Panc1 (cell line): Measurements from ENCODE around the gene OSBPL10. TPM values are rescaled to one million over a fixed set of nuclear protein-coding genes. Genes with fewer than 3 reads are reported as not detected.

Experiments used
- ATAC-seq: fragments of 200-7000 bp; cut with Tn5 transposase; 2 replicates; pipeline ENCODE4 v1.9.1; 2020; ENCODE audit warnings: mild to moderate bottlenecking, moderate library complexity
- BruUV-seq: library from RNA; stranded (reverse); fragments of 400-500 nt; replicated peaks from 2 replicates; lab custom pipeline; 2021; lab: Mats Ljungman, UMichigan
- CTCF ChIA-PET: fragments of 300-600 bp; sonication (Branson Sonifier 250); formaldehyde crosslinking; loops from one replicate; lab custom pipeline; 2022; ENCODE audit warnings: antibody characterized with exemption; lab: Charles Lee
- POLR2A ChIA-PET: fragments of 300-600 bp; sonication (Branson Sonifier 250); formaldehyde crosslinking; loops from one replicate; lab custom pipeline; 2022; ENCODE audit warnings: antibody characterized with exemption; lab: Charles Lee
- DNase-seq: peaks from one replicate; pipeline ENCODE4 v3.0.0-alpha.2; 2010; ENCODE audit warnings: low read depth, low spot score
- H3K27ac ChIP-seq: 2 replicates; pipeline ENCODE4 v1.5.1; 2011; ENCODE audit warnings: mild to moderate bottlenecking, low read length, inconsistent platforms
- H3K27me3 ChIP-seq: fragments of 200-500 bp; sonication (Bioruptor generic); 2 replicates; pipeline ENCODE4 v1.6.0; 2014; ENCODE audit warnings: low read length, inconsistent platforms; ENCODE audit not compliant: control insufficient read depth, insufficient read depth
- H3K36me3 ChIP-seq: fragments of 200-500 bp; sonication (Bioruptor generic); 2 replicates; pipeline ENCODE4 v1.5.1; 2014; ENCODE audit warnings: inconsistent platforms, mild to moderate bottlenecking, low read length, moderate library complexity; ENCODE audit not compliant: control insufficient read depth, insufficient read depth
- H3K4me1 ChIP-seq: 2 replicates; pipeline ENCODE4 v1.5.1; 2011; ENCODE audit warnings: inconsistent platforms, mild to moderate bottlenecking, low read length, moderate library complexity; ENCODE audit not compliant: control insufficient read depth, insufficient read depth
- H3K4me3 ChIP-seq, 2 experiments: 2 replicates each; pipeline ENCODE4 v1.5.1; 2011 to 2012; ENCODE audit warnings: low read depth in 2 of 2, low read length in 2 of 2, mild to moderate bottlenecking in 2 of 2, inconsistent platforms in 1 of 2, moderate library complexity in 1 of 2
- H3K9me3 ChIP-seq: fragments of 200-500 bp; sonication (Bioruptor generic); 2 replicates; pipeline ENCODE4 v1.5.1; 2014; ENCODE audit warnings: low read depth, mild to moderate bottlenecking, inconsistent platforms, low read length, moderate library complexity; ENCODE audit not compliant: control insufficient read depth, insufficient read depth
- CTCF ChIP-seq: fragments of 450-650 bp; IDR thresholded peaks from 2 replicates; pipeline ENCODE4 v1.5.1; 2017; ENCODE audit warnings: mild to moderate bottlenecking
- POLR2AphosphoS5 ChIP-seq: IDR thresholded peaks from 2 replicates; pipeline ENCODE4 v1.6.1; 2012; ENCODE audit warnings: mild to moderate bottlenecking, low read depth, low read length, moderate library complexity
- SIN3A ChIP-seq: IDR thresholded peaks from 2 replicates; pipeline ENCODE4 v1.6.1; 2012; ENCODE audit warnings: low read depth, mild to moderate bottlenecking, low read length, moderate library complexity, borderline replicate concordance; ENCODE audit not compliant: insufficient read depth
- TCF7L2 ChIP-seq: IDR thresholded peaks from 2 replicates; pipeline ENCODE4 v1.6.1; 2011; ENCODE audit warnings: mild to moderate bottlenecking, low read depth, low read length, inconsistent platforms
- in situ Hi-C: cut with HindIII; loops from 2 replicates; pipeline ENCODE4 v1.10.0; 2016; ENCODE audit warnings: low sequenced_read_pairs, low pct_unique_long_range_greater_than_20kb
- intact Hi-C: fragments of 100-400 bp; cut with micrococcal nuclease; formaldehyde crosslinking; loops from one replicate; pipeline ENCODE4 v1.10.0; 2022; ENCODE audit not compliant: unreplicated experiment
- total RNA-seq: library from RNA; stranded (reverse); gene quantifications from one replicate; pipeline ENCODE4 v1.2.1, GENCODE V29; 2021; ENCODE audit not compliant: unreplicated experiment
- TF ChIP-seq, protein P1 (sequence below), 2 experiments: IDR thresholded peaks; 2 replicates each; pipeline ENCODE4 v1.6.1; 2011 to 2012; ENCODE audit warnings: low read depth in 2 of 2, control low read depth in 1 of 2, low read length in 1 of 2, mild to moderate bottlenecking in 1 of 2, moderate library complexity in 1 of 2; ENCODE audit not compliant: insufficient read depth in 1 of 2

Gene OSBPL10
- total RNA-seq, 1 experiment from 2014 or later = 88.1 TPM

DNA sequence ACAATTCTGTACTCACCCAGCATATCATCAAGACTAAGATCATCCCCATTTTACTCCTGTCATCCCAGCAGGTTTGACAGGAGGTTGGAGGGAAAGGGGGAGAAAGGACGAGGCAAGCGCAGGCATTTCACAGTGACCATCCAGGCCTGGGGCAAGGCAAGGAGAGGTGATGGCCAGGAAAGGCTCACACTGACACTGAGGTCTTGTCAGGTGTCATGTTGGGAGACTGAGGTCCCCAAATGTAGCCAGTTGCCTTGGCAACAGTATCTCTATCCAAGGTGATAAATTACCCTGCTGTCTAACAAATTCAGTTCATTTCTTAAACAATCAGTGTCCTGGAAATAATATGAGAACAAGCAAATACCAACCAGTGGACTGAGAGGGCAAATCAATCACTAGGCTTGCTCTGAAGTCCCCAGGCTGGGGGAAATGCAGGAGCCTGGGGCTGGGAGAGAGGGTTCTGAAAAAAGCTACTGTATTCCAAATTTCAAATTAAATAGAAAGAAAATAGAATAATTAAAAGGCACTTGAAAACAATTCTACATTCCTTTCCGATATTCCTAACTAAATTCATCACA, 172.8 kb downstream of the OSBPL10 start:
- Histone ChIP-seq H3K9me3 (no peaks in the 10 kb centered on the region), H3K27me3 (no peaks in the 10 kb centered on the region), H3K4me1 (no peaks in the 10 kb centered on the region), H3K36me3 (no peaks in the 10 kb centered on the region), H3K27ac (no peak overlapping the region), H3K4me3 (no peak overlapping the region)
- TF ChIP-seq POLR2AphosphoS5 (no peak), TCF7L2 (no peak), SIN3A (no peak), CTCF (no peak)
- TF ChIP-seq, protein P1, sequence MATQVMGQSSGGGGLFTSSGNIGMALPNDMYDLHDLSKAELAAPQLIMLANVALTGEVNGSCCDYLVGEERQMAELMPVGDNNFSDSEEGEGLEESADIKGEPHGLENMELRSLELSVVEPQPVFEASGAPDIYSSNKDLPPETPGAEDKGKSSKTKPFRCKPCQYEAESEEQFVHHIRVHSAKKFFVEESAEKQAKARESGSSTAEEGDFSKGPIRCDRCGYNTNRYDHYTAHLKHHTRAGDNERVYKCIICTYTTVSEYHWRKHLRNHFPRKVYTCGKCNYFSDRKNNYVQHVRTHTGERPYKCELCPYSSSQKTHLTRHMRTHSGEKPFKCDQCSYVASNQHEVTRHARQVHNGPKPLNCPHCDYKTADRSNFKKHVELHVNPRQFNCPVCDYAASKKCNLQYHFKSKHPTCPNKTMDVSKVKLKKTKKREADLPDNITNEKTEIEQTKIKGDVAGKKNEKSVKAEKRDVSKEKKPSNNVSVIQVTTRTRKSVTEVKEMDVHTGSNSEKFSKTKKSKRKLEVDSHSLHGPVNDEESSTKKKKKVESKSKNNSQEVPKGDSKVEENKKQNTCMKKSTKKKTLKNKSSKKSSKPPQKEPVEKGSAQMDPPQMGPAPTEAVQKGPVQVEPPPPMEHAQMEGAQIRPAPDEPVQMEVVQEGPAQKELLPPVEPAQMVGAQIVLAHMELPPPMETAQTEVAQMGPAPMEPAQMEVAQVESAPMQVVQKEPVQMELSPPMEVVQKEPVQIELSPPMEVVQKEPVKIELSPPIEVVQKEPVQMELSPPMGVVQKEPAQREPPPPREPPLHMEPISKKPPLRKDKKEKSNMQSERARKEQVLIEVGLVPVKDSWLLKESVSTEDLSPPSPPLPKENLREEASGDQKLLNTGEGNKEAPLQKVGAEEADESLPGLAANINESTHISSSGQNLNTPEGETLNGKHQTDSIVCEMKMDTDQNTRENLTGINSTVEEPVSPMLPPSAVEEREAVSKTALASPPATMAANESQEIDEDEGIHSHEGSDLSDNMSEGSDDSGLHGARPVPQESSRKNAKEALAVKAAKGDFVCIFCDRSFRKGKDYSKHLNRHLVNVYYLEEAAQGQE (IDR thresholded peaks at IDR 0.05; ENCODE audit: insufficient read depth in 1 of 2, low read depth in 2 of 2, low read length in 1 of 2) = no peak
- BruUV-seq = no TSS peak
- ChIA-PET POLR2A (no interaction called here), CTCF (no interaction called here)
- no peak for ATAC-seq
- no peak for DNase-seq
- in situ Hi-C loops (no loop called here), intact Hi-C loops (no loop called here)

DNA sequence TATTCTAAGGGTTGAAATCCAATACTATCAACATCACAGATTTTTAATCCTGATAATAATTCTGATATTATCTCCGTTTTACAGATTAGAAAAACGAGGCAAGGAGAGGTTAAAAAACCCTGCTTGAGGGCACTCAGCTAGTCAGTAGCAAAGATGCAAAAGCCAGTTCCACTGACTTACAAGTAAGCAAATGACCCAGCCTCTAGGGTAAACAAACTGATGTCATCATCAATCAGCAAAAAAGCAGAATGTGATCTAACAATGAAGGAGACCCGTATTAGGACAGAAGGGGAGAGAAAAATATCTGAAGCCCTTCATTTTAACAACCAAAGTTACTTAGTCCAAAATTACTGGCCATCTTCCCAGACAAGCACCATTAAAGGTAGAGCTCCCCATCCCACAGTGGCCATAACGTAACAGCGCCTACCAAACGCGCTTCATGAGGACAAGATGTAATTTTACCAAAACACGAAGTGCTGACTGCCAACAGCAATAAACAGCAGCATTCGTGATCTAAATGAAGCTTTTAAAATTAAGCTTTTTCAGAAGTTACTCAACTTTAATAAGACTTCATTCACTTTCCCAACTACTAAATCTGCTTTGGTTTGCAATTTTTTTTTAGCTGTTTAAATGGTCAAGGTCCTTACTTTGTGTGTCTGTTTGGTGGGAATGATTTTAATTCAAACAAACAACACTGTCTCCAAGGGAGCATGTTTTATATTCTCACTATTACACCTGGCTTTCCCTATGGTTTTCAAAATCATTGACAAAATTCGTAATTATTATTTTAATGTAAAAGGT, 176.6 kb downstream of the OSBPL10 start:
- no peak for DNase-seq
- in situ Hi-C loops (no loop called here), intact Hi-C loops (no loop called here)
- Histone ChIP-seq H3K4me1 (no peaks in the 10 kb centered on the region), H3K9me3 (no peaks in the 10 kb centered on the region), H3K27ac (no peak overlapping the region), H3K36me3 (no peaks in the 10 kb centered on the region), H3K27me3 (no peaks in the 10 kb centered on the region), H3K4me3 (no peak overlapping the region)
- POLR2A ChIA-PET = no interaction called here
- no TSS peak for BruUV-seq
- no peak for ATAC-seq
- TF ChIP-seq TCF7L2 = no peak
- TF ChIP-seq SIN3A = no peak
- TF ChIP-seq POLR2AphosphoS5 = no peak
- TF ChIP-seq, protein P1 (IDR thresholded peaks at IDR 0.05; ENCODE audit: insufficient read depth in 1 of 2, low read depth in 2 of 2, low read length in 1 of 2) = no peak
- no peak for TF ChIP-seq CTCF
- CTCF ChIA-PET = no interaction called here
